ENCODE measurements around the gene PBX3.

DNA sequence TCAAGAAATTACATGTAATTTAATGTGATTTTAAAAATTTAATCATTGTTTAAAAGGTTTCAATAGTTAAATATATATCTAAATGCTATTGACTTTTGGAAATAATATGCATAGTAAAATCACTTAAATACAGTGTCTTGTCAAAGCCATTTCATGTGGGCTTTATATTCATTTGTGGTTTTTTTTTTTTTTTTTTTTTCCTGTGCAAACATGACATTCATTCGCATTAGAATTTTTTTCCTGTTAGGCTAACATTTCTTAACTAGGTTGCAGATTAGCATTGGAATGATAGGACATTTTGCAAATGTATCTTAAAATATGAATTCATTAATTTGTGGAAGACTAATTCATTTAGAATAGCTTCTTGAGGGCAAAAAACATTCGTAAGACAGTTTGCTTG lies 149.8 kb downstream of the PBX3 start:
- TF ChIP-seq CTCF (conservative IDR thresholded peaks at IDR 0.05) (no peak), ZFX (IDR thresholded peaks at IDR 0.05) (no peak)

Measured in C4-2B (cell line).